ENCODE data around the gene PIK3R2.

Gene PIK3R2

DNA sequence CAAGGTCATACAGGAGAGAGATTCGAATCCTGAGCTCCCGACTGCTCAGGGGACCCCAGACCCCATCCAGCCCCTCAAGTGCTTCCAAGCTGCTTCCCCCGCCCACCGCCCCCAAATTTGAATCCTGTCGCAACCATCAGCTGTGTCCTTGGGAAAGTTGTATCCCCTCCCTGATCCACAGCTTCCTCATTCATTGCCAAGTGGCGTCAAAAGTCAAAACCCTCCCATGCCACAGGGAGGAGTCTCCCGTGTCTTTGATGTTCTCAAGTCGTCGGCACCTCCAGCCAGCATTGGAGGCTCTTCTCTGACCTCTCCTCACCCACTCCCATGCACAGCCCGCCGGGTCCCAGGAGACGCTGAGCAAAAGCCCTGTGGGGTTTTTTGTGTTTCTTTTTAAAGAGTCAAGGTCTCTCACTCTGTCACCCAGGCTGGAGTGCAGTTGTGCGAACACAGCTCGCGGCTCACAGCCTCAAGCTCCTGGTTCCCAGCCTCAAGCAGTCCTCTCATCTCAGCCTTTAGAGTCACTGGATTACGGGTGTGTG, 17.8 kb downstream of the PIK3R2 start:
- H3K4me1 Mint-ChIP-seq (ENCODE audit: low read depth) = peaks cover 6% of the 10 kb centered on the region
- no peak overlapping the region for H3K4me3 Mint-ChIP-seq
- no peaks in the 10 kb centered on the region for H3K36me3 Mint-ChIP-seq
- H3K9me3 Mint-ChIP-seq (ENCODE audit: low read depth) = no peaks in the 10 kb centered on the region
- no peak overlapping the region for H3K27ac Mint-ChIP-seq
- no peaks in the 10 kb centered on the region for H3K27me3 Mint-ChIP-seq

DNA sequence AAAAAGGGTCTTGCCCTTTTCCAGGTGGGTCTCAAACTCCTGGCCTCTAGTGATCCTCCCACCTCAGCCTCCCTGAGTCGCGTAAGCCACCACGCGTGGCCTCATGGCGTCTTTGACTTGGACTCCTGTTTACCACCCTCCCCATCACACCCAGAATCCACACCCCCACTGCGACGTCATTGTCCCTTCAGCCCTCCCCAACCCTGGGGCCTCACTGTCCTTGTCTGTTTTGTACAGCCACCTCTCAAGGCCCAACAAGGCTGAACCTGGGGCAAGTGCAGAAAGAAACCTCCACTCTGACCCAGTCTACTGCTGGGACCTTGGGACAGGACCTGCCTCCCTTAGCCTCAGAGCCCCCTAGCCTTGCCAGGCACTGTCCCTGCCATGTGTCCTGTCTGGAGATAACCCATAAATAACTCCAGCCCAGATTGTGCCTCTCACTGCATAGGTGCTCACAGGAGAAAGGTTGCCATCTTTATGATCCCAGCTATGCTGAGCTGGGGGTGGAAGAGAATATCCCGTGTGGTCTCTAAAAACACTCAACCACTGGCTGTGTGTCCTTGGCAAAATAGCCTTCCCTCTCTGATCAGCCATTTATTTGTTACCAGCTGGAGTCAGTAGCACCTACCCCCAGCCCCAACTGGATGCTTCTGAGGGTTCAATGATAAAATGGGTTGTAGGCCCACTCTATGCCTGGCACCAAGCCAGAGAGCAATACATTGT, 18.8 kb downstream of the PIK3R2 start:
- Mint-ChIP-seq H3K9me3 (ENCODE audit: low read depth) (no peaks in the 10 kb centered on the region), H3K4me1 (ENCODE audit: low read depth) (peaks cover 6% of the 10 kb centered on the region), H3K27me3 (no peaks in the 10 kb centered on the region), H3K36me3 (no peaks in the 10 kb centered on the region), H3K27ac (no peak overlapping the region), H3K4me3 (no peak overlapping the region)

GRCh38 chr19:18172331-18173053, 19.5 kb downstream of the PIK3R2 start:
- Mint-ChIP-seq H3K4me1 (ENCODE audit: low read depth) (peaks cover 6% of the 10 kb centered on the region), H3K9me3 (ENCODE audit: low read depth) (no peaks in the 10 kb centered on the region), H3K4me3 (peak overlapping the region; percentile 42), H3K27me3 (no peaks in the 10 kb centered on the region), H3K27ac (no peak overlapping the region), H3K36me3 (no peaks in the 10 kb centered on the region)

- H3K4me1 Mint-ChIP-seq (ENCODE audit: low read depth) = peaks cover 6% of the 10 kb centered on the region
- H3K36me3 Mint-ChIP-seq = no peaks in the 10 kb centered on the region
- no peaks in the 10 kb centered on the region for H3K27me3 Mint-ChIP-seq
- no peaks in the 10 kb centered on the region for H3K9me3 Mint-ChIP-seq (ENCODE audit: low read depth)
- H3K27ac Mint-ChIP-seq = no peak overlapping the region
- peak overlapping the region; percentile 75 for H3K4me3 Mint-ChIP-seq
Measured at GRCh38 chr19:18173054-18173571, 20.1 kb downstream of the PIK3R2 start.

DNA sequence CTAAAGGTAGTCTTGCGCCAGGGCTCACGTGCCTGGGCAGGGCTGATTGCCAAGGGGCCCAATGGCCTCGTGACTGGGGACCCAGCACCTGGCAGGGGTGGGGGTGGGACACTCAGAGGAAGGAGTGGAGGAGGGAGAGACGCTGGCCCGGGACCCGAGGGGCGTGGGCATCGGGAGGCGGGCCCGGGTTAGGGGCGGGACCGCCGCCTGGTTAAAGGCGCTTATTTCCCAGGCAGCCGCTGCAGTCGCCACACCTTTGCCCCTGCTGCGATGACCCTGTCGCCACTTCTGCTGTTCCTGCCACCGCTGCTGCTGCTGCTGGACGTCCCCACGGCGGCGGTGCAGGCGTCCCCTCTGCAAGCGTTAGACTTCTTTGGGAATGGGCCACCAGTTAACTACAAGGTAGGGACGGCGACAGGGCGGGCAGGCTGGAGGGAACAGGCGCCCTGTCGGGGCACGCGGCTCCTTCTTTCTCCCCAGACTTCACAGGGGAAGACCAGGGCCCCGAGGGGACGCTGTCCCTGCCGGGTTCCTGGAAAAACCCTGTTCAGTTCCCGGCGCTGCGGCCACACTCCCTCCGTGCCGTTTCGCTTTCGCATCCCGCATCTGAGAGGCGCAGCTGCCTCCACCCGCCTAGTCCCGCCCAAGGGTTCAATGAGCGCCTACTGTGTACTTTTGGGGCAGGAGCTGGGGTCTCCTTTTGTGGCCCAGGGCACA, 20.8 kb downstream of the PIK3R2 start, which contains the start of gene IFI30:
TSS of gene IFI30 (plus strand) at position 242 of the 717 bp plus-strand sequence. CDS start at position 271, 29 bp downstream.
- Mint-ChIP-seq H3K9me3 (ENCODE audit: low read depth) (no peaks in the 10 kb centered on the region), H3K27me3 (no peaks in the 10 kb centered on the region), H3K36me3 (no peaks in the 10 kb centered on the region), H3K27ac (peak within 1 kb of the TSS; percentile 34), H3K4me3 (peak within 1 kb of the TSS; percentile 85), H3K4me1 (ENCODE audit: low read depth) (peaks cover 6% of the 10 kb centered on the region)

DNA sequence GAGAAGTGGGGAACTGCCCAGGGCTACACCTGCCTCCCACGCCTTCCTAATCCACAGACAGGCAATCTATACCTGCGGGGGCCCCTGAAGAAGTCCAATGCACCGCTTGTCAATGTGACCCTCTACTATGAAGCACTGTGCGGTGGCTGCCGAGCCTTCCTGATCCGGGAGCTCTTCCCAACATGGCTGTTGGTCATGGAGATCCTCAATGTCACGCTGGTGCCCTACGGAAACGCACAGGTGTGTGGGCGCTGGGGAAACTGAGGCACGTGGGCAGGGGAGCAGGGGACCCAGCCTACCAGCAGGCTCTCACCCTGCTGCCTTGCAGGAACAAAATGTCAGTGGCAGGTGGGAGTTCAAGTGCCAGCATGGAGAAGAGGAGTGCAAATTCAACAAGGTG, 22.0 kb downstream of the PIK3R2 start:
- Mint-ChIP-seq H3K4me3 (peak overlapping the region; percentile 49), H3K9me3 (ENCODE audit: low read depth) (no peaks in the 10 kb centered on the region), H3K4me1 (ENCODE audit: low read depth) (peaks cover 6% of the 10 kb centered on the region), H3K27me3 (no peaks in the 10 kb centered on the region), H3K27ac (no peak overlapping the region), H3K36me3 (no peaks in the 10 kb centered on the region)

DNA sequence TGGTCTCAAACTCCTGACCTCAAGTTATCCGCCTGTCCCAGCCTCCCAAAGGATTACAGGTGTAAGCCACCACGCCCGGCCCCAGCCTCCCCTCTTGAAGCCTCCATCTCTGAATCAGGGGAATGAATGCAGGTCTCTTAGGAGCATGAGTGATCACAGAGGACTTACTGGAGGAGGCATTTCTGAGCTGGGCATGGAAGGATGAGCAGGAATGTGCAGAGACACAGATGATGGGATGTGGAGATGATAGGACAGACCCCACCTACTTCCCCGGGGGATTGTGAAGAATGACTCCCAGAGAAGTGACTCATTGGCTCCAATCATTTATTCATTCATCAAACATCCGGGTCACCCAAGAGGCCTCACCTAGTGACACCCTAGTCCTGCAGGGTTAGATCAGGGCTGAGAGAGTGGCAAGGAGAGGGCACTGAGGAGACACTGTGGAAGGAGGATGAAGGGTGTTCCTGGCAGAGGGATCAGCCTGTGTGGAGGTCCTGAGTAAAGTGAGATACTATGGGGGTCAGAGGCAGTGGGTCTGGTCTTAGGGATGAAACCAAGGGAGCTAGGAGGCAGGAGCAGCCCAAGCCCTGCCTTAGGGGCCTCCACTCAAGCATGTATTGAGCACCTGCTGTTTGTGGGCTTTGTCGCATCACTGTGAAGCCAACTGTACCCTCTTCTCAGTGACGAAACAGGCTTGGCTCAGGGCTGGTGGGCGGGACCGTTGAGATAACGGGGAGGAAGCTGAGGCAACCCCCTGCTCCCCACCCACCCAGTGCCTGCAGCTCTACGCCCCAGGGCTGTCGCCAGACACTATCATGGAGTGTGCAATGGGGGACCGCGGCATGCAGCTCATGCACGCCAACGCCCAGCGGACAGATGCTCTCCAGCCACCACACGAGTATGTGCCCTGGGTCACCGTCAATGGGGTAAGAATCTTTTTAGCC, 23.7 kb downstream of the PIK3R2 start:
- no peaks in the 10 kb centered on the region for H3K36me3 Mint-ChIP-seq
- no peaks in the 10 kb centered on the region for H3K27me3 Mint-ChIP-seq
- H3K4me3 Mint-ChIP-seq = no peak overlapping the region
- H3K4me1 Mint-ChIP-seq (ENCODE audit: low read depth) = peaks cover 6% of the 10 kb centered on the region
- H3K27ac Mint-ChIP-seq = no peak overlapping the region
- H3K9me3 Mint-ChIP-seq (ENCODE audit: low read depth) = no peaks in the 10 kb centered on the region

GRCh38 chr19:18179957-18180356, 27.0 kb downstream of the PIK3R2 start:
- no peaks in the 10 kb centered on the region for H3K36me3 Mint-ChIP-seq
- no peak overlapping the region for H3K4me3 Mint-ChIP-seq
- H3K4me1 Mint-ChIP-seq (ENCODE audit: low read depth) = no peaks in the 10 kb centered on the region
- H3K27me3 Mint-ChIP-seq = no peaks in the 10 kb centered on the region
- no peaks in the 10 kb centered on the region for H3K9me3 Mint-ChIP-seq (ENCODE audit: low read depth)
- no peak overlapping the region for H3K27ac Mint-ChIP-seq

DNA sequence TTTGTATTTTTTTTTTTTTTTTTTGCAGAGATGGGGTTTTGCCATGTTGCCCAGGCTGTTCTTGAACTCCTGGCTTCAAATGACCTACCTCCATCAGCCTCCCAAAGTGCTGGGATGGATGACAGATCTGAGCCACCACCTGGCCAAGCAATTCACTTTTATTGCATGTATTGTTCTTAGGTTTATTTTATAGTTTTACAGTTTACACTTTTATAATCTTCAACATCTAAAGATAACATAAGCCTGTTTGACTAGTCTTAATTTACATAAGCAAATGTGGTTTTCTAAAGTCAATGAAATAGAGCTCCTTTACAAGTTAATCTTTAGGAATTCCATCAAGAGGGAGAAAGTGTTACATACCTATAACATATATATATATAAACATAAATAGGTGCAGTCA, 30.6 kb downstream of the PIK3R2 start:
- H3K36me3 Mint-ChIP-seq = no peaks in the 10 kb centered on the region
- no peaks in the 10 kb centered on the region for H3K27me3 Mint-ChIP-seq
- no peak overlapping the region for H3K4me3 Mint-ChIP-seq
- H3K4me1 Mint-ChIP-seq (ENCODE audit: low read depth) = no peaks in the 10 kb centered on the region
- no peak overlapping the region for H3K27ac Mint-ChIP-seq
- no peaks in the 10 kb centered on the region for H3K9me3 Mint-ChIP-seq (ENCODE audit: low read depth)

- H3K27me3 Mint-ChIP-seq = no peaks in the 10 kb centered on the region
- no peaks in the 10 kb centered on the region for H3K36me3 Mint-ChIP-seq
- no peaks in the 10 kb centered on the region for H3K9me3 Mint-ChIP-seq (ENCODE audit: low read depth)
- no peak overlapping the region for H3K4me3 Mint-ChIP-seq
- no peaks in the 10 kb centered on the region for H3K4me1 Mint-ChIP-seq (ENCODE audit: low read depth)
- no peak overlapping the region for H3K27ac Mint-ChIP-seq
Measured at GRCh38 chr19:18185538-18185937, 32.6 kb downstream of the PIK3R2 start.

DNA sequence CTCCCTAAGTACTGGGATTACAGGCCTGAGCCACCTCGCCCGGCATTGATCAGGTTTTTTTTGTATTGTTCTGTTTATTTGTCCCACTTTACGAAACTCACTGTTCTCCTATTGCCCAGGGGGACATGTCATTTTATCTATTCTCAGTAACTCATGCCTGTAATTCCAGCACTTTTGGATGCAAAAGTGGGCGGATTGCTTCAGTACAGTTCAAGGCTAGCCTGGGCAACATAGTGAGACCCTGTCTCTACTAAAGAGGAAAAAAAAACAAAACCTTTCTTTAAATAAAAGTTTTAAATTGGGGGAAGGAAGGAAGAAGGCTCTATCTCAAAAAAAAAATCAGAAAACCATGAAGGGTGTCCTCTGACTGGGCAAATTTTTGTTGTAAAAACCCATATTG, 37.3 kb downstream of the PIK3R2 start:
- H3K4me1 Mint-ChIP-seq (ENCODE audit: low read depth) = peaks cover 19% of the 10 kb centered on the region
- no peak overlapping the region for H3K4me3 Mint-ChIP-seq
- H3K27ac Mint-ChIP-seq = no peak overlapping the region
- no peaks in the 10 kb centered on the region for H3K9me3 Mint-ChIP-seq (ENCODE audit: low read depth)
- H3K27me3 Mint-ChIP-seq = no peaks in the 10 kb centered on the region
- H3K36me3 Mint-ChIP-seq = no peaks in the 10 kb centered on the region

DNA sequence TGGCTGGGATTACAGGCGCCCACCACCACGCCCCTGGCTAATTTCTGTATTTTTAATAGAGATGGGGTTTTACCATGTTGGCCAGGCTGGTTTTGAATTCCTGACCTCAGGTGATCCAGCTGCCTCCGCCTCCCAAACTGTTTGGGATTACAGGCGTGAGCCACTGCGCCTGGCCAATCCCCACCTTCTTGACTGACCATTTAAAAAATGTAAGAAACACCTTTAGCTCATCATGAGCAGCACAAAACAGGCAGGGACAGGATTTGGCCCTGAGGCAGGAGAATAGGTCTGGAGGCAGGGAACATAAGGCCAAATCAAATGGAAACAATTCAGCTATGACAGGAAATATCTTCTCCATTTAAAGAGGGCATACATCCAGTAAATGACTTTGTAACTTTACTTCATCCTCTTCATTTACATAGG, 38.7 kb downstream of the PIK3R2 start:
- Mint-ChIP-seq H3K27me3 (no peaks in the 10 kb centered on the region), H3K36me3 (no peaks in the 10 kb centered on the region), H3K4me1 (ENCODE audit: low read depth) (peaks cover 19% of the 10 kb centered on the region), H3K27ac (peak overlapping the region; percentile 86), H3K4me3 (peak overlapping the region; percentile 87), H3K9me3 (ENCODE audit: low read depth) (no peaks in the 10 kb centered on the region)

GRCh38 chr19:18192673-18193387, 39.9 kb downstream of the PIK3R2 start, which contains the start of gene MPV17L2:
Gene MPV17L2, plus strand, starts transcription at chr19:18193218. Its CDS starts 64 bp downstream, at chr19:18193282.
- Mint-ChIP-seq H3K4me3 (peak within 1 kb of the TSS; percentile 87), H3K27me3 (no peaks in the 10 kb centered on the region), H3K4me1 (ENCODE audit: low read depth) (peaks cover 19% of the 10 kb centered on the region), H3K27ac (peak within 1 kb of the TSS; percentile 86), H3K9me3 (ENCODE audit: low read depth) (no peaks in the 10 kb centered on the region), H3K36me3 (no peaks in the 10 kb centered on the region)
